Tibial artery (tissue), 4 donors: ENCODE data around the gene C17orf113.

Experiments used
- DNase-seq, 2 donors: peaks; one replicate each; pipeline ENCODE4 v3.0.0-alpha.2; 2019
- H3K27ac ChIP-seq, 2 donors: fragments of 200-600 bp; sonication (generic) in 1 of 2; 1 replicate in 1 of 2; 2 replicates in 1 of 2; pipeline ENCODE4 v1.5.1; 2018 to 2019; ENCODE audit warnings: mild to moderate bottlenecking in 1 of 2
- H3K27me3 ChIP-seq, 2 donors: fragments of 200-600 bp; sonication (generic) in 1 of 2; one replicate each; pipeline versions ENCODE4 v1.5.1 to v1.6.0; 2016 to 2019
- H3K36me3 ChIP-seq, 3 donors: fragments of 200-600 bp; sonication (generic) in 2 of 3; one replicate each; pipeline ENCODE4 v1.5.1; 2016 to 2019; ENCODE audit warnings: mild to moderate bottlenecking in 2 of 3
- H3K4me1 ChIP-seq, 4 donors: fragments of 200-600 bp; sonication (generic) in 2 of 4; 1 replicate in 3 of 4; 2 replicates in 1 of 4; pipeline ENCODE4 v1.5.1; 2016 to 2019
- H3K4me3 ChIP-seq, 2 donors: fragments of 200-600 bp; sonication (generic) in 1 of 2; 1 replicate in 1 of 2; 2 replicates in 1 of 2; pipeline ENCODE4 v1.5.1; 2018 to 2019; ENCODE audit warnings: mild to moderate bottlenecking in 2 of 2
- H3K9me3 ChIP-seq, 3 donors: fragments of 200-600 bp; sonication (generic) in 1 of 3; one replicate each; pipeline ENCODE4 v1.5.1; 2016 to 2019
- intact Hi-C: fragments of 100-400 bp; cut with DNase I; formaldehyde crosslinking; loops from one replicate; pipeline ENCODE4 v1.15.0; 2023; ENCODE audit warnings: low total_unique reads
- TF ChIP-seq, protein P1 (sequence below), 2 experiments: fragments of 200-600 bp in 1 of 2; fragments of 450-650 bp in 1 of 2; IDR thresholded peaks; one replicate each; pipeline ENCODE4 v1.5.1; 2017 to 2019; ENCODE audit warnings: antibody characterized with exemption in 2 of 2, mild to moderate bottlenecking in 1 of 2, moderate library complexity in 1 of 2

The C17orf113 gene

DNA sequence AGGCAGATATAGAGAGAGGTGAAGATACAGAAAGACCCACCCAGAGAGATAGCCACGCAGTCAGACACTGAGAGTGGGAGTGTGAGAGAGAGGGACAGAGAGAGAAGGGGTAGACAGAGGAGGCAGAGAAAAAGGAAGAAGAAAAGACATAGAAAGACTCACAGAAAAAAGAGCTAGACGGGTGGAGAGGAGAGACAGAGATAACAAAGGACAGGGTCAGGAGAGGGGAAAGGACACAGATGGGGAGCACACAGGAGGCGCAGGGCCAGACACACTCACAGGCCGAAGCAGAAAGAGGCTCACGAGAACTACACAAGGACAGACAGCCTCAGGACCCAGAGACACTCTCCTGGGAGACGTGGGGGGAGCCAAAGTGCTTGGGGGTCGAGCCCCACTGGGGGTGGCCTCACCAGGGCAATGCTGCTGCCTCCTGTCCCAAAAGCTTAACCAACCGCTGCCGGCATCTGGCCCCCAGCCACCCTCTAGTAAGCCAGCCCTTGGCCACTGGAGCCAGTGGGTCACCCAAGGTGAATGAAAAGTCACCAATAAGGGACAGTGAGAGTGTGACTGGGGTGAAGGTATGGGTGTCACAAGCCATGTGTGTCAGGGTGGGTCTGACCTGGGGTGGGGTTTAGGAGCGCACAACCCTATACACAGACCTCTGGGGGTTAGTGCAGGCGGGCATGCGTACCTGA is 44.1 kb upstream of the C17orf113 start:
- intact Hi-C loops = no loop called here
- TF ChIP-seq, protein P1, sequence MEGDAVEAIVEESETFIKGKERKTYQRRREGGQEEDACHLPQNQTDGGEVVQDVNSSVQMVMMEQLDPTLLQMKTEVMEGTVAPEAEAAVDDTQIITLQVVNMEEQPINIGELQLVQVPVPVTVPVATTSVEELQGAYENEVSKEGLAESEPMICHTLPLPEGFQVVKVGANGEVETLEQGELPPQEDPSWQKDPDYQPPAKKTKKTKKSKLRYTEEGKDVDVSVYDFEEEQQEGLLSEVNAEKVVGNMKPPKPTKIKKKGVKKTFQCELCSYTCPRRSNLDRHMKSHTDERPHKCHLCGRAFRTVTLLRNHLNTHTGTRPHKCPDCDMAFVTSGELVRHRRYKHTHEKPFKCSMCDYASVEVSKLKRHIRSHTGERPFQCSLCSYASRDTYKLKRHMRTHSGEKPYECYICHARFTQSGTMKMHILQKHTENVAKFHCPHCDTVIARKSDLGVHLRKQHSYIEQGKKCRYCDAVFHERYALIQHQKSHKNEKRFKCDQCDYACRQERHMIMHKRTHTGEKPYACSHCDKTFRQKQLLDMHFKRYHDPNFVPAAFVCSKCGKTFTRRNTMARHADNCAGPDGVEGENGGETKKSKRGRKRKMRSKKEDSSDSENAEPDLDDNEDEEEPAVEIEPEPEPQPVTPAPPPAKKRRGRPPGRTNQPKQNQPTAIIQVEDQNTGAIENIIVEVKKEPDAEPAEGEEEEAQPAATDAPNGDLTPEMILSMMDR (IDR thresholded peaks at IDR 0.05) = no peak
- H3K9me3 ChIP-seq = no peaks in the 10 kb centered on the region
- no peak overlapping the region for H3K27ac ChIP-seq
- DNase-seq = no peak
- H3K27me3 ChIP-seq = peaks cover 0 to 54% of the 10 kb centered on the region in 2 donors
- no peak overlapping the region for H3K4me3 ChIP-seq
- H3K36me3 ChIP-seq = no peaks in the 10 kb centered on the region
- peaks cover 0 to 12% (median 4%) of the 10 kb centered on the region in 4 donors for H3K4me1 ChIP-seq

DNA sequence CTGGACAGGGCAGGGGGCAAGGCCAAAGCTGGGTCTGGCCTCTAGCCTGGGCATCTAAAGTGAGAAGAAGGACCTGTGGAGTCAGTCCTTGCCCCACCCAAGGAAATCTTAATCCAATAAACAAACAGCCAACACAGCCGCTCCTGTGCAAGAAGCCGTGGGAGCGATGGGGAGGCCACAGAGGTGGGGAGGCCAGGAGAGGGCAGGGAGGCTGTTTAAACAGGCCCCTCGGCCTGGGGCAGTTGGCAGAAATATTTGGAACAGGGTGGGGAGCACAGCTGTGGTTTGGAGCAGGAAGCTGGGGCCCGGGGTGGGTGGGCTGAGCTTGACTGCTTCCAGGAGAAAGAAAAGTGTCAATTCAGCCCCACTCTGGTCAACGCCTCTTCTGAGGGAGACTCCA is 42.5 kb upstream of the C17orf113 start:
- DNase-seq = no peak
- Histone ChIP-seq H3K27ac (no peak overlapping the region), H3K36me3 (no peaks in the 10 kb centered on the region), H3K4me3 (no peak overlapping the region), H3K4me1 (peaks cover 0 to 4% (median under 1%) of the 10 kb centered on the region in 4 donors), H3K27me3 (peaks cover 0 to 61% of the 10 kb centered on the region in 2 donors), H3K9me3 (no peaks in the 10 kb centered on the region)
- TF ChIP-seq, protein P1 (IDR thresholded peaks at IDR 0.05) = no peak
- intact Hi-C loops = no loop called here

DNA sequence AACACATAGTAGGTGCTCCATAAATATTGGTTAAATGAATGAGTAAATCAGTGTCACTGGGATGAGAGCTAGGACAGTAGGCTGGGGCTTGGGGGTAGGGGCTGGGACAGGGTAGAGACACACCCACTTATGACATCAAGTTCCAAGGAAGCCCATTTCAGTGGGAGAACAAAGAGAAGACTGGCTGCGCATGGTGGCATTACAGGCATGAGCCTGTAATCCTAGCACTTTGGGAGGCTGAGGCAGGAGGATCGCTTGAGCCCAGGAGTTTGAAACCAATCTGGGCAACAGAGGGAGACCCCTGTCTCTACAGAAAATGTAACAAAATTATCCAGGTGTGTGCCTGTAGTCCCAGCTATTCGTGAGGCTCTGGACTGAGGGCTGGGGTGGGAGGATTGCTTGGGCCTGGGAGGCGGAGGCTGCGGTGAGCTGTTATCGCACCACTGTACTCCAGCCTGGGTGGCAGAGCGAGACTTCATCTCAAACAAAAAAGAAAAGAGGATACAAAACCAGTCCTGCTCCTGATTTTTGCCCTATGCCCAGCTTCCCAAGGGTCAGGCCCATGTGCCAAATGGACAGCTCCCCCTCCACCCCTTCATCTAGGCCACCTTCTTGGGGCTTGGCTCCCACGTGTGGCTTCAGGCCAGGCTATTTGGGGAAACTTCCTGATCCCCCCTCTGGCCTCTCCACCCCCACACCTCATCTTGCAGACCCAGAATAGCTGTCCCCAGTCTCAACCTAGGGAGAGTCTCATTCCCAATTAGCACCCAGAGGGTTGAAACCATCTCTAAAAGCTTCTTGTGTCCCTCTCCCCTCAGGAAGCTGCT is 40.8 kb upstream of the C17orf113 start:
- intact Hi-C loops = no loop called here
- Histone ChIP-seq H3K9me3 (no peaks in the 10 kb centered on the region), H3K36me3 (no peaks in the 10 kb centered on the region), H3K4me3 (no peak overlapping the region), H3K27me3 (peaks cover 0 to 56% of the 10 kb centered on the region in 2 donors), H3K4me1 (no peaks in the 10 kb centered on the region), H3K27ac (no peak overlapping the region)
- no peak for DNase-seq
- TF ChIP-seq, protein P1 (IDR thresholded peaks at IDR 0.05) = no peak

DNA sequence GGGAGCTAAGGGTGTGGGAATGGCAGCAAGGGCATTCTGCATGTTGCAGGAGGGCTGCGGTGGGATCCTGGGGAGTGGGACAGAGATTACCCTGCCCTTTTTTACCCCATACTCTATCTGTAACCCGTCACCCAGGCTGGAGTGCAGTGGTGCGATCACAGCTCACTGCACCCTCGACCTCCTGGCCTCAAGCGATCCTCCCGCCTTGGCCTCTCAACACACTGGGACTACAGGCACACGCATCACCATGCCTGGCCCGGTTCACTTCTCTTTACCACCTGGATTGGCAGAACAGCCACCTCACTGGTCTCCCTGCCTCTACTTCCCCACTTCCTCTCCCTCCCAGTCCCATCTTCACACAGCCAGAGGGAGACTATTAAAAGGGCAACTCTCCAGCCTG is 38.3 kb upstream of the C17orf113 start:
- DNase-seq = no peak
- Histone ChIP-seq H3K4me1 (no peaks in the 10 kb centered on the region), H3K4me3 (no peak overlapping the region), H3K27me3 (peaks cover 0 to 45% of the 10 kb centered on the region in 2 donors), H3K27ac (no peak overlapping the region), H3K9me3 (no peaks in the 10 kb centered on the region), H3K36me3 (no peaks in the 10 kb centered on the region)
- TF ChIP-seq, protein P1 (IDR thresholded peaks at IDR 0.05) = no peak
- intact Hi-C loops = no loop called here

DNA sequence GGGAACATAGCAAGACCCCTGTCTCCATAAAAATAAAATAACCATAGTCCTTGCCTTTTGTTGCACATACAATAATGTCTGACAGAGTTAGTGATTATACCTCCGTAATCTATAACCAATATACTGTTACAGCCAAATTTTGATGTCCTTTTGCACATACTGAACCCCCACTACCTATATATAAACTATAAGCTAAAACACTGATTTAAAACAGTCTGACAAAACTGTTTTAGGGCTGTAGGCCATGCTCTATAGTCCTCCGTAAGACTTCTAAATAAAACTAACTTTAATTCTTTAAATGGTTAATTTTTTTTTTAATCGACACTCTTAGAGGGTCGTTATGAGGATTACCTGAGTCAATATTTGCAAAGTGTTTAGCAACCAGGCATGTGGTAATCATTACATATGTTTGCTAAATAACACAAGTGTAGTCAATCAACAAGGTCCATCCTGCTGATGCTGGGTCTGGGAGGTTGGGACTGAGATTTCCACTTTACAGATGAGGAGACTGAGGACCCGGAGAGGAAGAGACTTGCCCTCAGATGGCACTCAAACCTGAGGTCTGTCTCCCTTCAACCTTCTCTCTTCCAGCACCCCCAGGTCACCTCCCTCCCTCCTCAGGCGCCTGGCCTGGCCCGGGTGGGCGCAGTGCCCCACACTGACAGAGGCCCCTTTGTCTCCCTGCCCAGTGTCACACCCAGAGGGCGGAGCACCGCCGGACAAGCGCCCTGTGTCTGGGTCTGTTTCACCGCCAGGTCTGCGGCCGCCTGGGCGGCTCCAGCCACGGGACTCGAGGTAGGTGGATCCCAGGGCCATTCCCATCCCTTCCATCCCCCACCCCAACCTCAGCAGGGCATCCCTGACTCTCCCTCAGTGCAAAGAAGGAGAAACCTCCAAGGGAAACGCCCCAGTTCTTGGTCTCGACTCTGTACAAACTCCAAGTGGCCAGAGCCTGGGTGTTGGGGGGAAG is 37.6 kb upstream of the C17orf113 start:
- Histone ChIP-seq H3K4me1 (no peaks in the 10 kb centered on the region), H3K9me3 (no peaks in the 10 kb centered on the region), H3K27ac (no peak overlapping the region), H3K4me3 (no peak overlapping the region), H3K36me3 (no peaks in the 10 kb centered on the region), H3K27me3 (peaks cover 0 to 45% of the 10 kb centered on the region in 2 donors)
- TF ChIP-seq, protein P1 (IDR thresholded peaks at IDR 0.05) = no peak
- DNase-seq = no peak
- intact Hi-C loops = no loop called here
